Activated CD4-positive, CD25-positive, alpha-beta regulatory T cell treated with anti-CD3 and anti-CD28 coated beads, Interleukin-2, amount 50 U/mL, for 16 hours (primary cell): ENCODE results near the gene SHISAL1.

Experiments
- DNase-seq: peaks from one replicate; pipeline ENCODE4 v3.0.0-alpha.2; 2020; ENCODE audit warnings: low read depth, low spot score

SHISAL1 gene

GRCh38 chr22:44342347-44342956, 29.7 kb upstream of the SHISAL1 start:
- DNase-seq = no peak

GRCh38 chr22:44341431-44342346, 28.9 kb upstream of the SHISAL1 start:
- DNase-seq = no peak

- no peak for DNase-seq
Measured at GRCh38 chr22:44340271-44341239, 27.8 kb upstream of the SHISAL1 start.

- DNase-seq = no peak
Measured at GRCh38 chr22:44338906-44339305, 26.2 kb upstream of the SHISAL1 start.

- no peak for DNase-seq
Measured at GRCh38 chr22:44338177-44338810, 25.5 kb upstream of the SHISAL1 start.

GRCh38 chr22:44337678-44338004, 24.9 kb upstream of the SHISAL1 start:
- no peak for DNase-seq

- DNase-seq = no peak
Measured at GRCh38 chr22:44336962-44337677, 24.4 kb upstream of the SHISAL1 start.

- DNase-seq = no peak
Measured at GRCh38 chr22:44335903-44336803, 23.4 kb upstream of the SHISAL1 start.

- no peak for DNase-seq
Measured at GRCh38 chr22:44335066-44335839, 22.5 kb upstream of the SHISAL1 start.

GRCh38 chr22:44333847-44334635, 21.3 kb upstream of the SHISAL1 start:
- no peak for DNase-seq

GRCh38 chr22:44332946-44333345, 20.2 kb upstream of the SHISAL1 start:
- DNase-seq = no peak

GRCh38 chr22:44331881-44332714, 19.3 kb upstream of the SHISAL1 start:
- no peak for DNase-seq

- no peak for DNase-seq
Measured at GRCh38 chr22:44330744-44331660, 18.3 kb upstream of the SHISAL1 start.

GRCh38 chr22:44330188-44330743, 17.5 kb upstream of the SHISAL1 start:
- no peak for DNase-seq

- no peak for DNase-seq
Measured at GRCh38 chr22:44329179-44329796, 16.5 kb upstream of the SHISAL1 start.
